Activated naive CD4-positive, alpha-beta T cell (primary cell): ENCODE measurements around the gene TCF23.
"Not testable (repeated sequence)": the region's sequence is repeated elsewhere in the genome, so short reads cannot be mapped to it uniquely, and the experiment has no call there.

Experiments used
- DNase-seq, 4 experiments: peaks; one replicate each; lab custom pipeline; 2025; lab: John Stamatoyannopoulos, UW

TCF23 gene

DNA sequence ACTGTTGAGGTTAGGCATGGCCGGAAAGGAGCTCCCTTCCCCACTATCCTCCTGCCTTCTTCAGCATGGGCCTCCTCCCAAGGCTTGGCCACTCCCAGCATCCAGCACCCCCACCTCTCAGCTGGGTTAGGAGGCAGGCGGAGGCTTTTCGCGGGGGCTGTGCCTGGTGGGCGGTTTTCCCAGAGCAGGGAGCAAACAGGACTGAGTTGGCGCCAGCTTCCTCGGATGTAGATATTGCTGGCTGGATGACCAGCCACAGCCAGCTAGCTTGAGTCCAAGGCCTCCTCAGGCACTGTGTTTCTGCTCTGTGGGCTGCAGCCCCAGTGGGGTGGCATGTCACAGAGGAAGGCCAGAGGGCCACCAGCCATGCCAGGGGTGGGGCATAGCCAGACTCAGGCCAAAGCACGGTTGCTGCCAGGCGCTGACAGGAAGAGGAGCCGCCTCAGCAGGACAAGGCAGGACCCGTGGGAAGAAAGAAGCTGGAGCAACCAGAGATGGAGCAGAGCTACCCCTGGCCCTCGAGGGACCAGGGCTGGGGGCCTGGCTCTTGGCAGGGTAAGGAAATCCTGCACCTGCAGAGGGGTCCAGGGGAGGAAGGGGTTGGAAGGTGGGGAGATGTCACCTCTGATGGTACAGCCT, at the start of gene TCF23:
Gene TCF23 (plus strand): TSS at position 204 of the 639 bp plus-strand sequence. CDS start 130 bp downstream, at position 334.
- no peak for DNase-seq

DNA sequence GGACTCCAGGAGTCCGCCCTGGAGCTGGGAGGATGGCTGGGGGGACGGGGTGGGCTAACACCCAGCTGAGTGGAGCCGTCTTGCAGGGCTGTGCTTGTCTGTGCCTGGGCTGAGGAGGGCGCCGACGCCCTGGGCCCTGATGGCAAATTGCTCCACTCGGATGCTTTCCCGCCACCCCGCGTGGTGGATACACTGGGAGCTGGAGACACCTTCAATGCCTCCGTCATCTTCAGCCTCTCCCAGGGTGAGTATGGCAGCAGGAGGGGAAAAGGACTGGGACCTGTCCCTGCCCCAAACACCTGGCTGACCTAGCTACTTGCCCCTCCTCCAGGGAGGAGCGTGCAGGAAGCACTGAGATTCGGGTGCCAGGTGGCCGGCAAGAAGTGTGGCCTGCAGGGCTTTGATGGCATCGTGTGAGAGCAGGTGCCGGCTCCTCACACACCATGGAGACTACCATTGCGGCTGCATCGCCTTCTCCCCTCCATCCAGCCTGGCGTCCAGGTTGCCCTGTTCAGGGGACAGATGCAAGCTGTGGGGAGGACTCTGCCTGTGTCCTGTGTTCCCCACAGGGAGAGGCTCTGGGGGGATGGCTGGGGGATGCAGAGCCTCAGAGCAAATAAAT, 49.4 kb upstream of the TCF23 start:
- no peak for DNase-seq

DNA sequence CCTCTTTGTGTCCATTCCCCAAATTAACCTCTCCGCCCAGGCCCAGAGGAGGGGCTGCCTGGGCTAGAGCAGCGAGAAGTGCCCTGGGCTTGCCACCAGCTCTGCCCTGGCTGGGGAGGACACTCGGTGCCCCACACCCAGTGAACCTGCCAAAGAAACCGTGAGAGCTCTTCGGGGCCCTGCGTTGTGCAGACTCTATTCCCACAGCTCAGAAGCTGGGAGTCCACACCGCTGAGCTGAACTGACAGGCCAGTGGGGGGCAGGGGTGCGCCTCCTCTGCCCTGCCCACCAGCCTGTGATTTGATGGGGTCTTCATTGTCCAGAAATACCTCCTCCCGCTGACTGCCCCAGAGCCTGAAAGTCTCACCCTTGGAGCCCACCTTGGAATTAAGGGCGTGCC, 48.8 kb upstream of the TCF23 start:
- no peak for DNase-seq

DNA sequence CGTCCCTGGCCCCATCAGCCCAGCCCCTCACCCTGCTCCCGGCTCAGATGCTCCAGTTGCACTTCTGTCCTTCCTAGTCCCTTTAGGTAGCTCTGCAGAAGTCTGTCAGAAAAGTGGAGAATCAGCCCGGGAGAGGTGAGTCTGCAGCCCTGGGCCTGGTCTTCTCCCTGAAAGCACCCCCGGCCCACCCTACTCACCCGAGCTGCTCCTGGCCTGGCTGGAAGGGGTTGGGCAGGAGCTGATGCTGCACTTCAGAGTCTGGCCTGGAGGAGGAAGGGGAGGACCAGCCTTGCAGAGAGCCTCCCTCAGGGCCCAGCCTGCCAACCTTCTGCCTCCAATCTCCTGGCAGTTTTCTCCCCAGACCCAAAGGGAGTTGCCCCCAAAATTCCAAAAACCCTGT, 46.5 kb upstream of the TCF23 start:
- DNase-seq = no peak

DNA sequence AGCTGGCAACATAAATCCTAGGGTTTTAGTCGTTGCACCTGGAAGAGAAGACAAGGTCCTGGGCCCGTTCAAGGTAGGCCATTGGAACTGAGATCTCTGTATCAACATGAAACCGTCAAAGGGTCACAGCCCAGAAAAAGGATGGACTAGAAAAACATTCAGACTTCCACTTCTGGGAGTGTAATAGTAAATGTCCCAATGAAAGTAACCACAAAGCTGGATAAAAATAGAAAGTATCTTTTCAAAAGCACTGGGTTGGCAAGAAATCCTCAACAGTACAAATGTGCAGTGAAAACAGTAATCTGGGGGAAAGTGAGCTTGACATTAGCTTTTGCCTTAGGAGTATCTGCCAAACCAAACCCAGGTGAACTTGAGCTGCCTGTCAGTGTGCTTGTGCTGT, 42.8 kb upstream of the TCF23 start:
- DNase-seq = no peak

DNA sequence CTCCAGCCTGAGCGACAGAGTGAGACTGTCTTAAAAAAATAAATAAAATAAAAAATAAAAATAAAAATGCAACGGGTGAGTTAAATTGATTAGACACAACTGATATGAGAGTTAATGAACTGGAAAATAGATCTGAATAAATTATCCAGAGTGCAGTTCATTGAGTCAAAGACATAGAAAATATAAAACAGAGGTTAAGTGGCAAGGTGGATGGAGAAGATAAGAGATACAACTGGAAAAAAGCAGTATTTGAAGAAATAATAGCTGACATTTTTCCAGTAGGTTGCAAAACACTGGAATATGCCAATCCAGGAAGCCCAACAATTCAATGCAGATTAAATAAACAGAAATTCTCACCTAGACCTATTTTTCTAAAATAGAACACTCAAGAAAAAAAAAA, 40.6 kb upstream of the TCF23 start:
- no peak for DNase-seq

DNA sequence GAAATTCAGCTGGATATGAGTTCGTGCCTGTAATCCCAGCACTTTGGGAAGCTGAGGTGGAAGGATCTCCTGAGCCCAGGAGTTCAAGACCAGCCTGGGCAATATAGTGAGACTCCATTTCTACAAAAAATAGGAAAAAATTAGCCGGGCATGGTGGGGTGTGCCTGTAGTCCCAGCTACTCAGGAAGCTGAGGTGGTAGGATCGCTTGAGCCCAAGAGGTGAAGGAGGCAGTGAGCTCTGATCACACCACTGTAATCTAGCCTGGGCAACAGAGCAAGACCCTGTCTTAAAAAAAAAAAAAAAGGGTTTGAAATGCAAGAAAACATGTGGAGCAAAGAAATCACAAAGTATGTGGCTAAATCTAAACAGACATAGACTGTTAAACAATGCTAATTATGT, 39.7 kb upstream of the TCF23 start:
- no peak for DNase-seq

DNA sequence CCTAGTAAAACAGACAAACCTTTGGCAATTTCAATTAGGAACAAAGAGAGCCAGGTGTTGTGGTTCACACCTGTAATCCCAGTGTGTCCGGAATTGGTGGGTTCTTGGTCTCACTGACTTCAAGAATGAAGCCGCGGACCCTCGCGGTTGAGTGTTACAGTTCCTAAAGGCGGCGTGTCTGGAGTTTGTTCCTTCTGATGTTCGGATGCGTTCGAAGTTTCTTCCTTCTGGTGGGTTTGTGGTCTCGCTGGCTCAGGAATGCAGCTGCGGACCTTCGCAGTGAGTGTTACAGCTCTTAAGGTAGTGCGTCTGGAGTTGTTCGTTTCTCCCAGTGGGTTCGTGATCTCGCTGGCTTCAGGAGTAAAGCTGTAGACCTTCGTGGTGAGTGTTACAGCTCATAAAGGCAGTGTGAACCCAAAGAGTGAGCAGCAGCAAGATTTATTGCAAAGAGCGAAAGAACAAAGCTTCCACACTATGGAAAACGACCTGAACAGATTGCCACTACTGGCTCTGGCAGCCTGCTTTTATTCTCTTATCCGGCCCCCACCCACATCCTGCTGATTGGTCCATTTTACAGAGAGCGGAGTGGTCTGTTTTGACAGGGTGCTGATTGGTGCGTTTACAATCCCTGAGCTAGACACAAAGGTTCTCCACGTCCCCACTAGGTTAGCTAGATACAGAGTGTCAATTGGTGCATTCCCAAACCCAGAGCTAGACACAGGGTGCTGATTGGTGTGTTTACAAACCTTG, 38.0 kb upstream of the TCF23 start:
- not testable (repeated sequence) for DNase-seq

DNA sequence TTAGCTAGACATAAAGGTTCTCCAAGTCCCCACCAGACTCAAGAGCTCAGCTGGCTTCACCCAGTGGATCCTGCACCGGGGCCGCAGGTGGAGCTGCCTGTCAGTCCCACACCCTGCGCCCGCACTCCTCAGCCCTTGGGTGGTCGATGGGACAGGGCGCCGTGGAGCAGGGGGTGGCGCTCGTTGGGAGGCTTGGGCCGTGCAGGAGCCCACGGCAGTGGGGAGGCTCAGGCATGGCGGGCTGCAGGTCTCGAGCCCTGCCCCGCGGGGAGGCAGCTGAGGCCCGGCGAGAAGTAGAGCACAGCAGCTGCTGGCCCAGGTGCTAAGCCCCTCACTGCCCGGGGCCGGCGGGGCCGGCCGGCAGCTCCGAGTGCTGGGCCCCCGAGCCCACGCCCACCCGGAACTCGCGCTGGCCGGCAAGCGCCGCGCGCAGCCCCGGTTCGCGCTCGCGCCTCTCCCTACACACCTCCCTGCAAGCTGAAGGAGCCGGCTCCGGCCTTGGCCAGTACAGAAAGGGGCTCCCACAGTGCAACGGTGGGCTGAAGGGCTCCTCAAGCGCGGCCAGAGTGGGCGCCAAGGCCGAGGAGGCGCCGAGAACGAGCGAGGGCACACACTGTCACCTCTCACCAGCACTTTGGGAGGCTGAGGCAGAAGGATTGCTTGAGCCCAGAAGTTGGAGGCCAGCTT, 37.3 kb upstream of the TCF23 start:
- not testable (repeated sequence) for DNase-seq

DNA sequence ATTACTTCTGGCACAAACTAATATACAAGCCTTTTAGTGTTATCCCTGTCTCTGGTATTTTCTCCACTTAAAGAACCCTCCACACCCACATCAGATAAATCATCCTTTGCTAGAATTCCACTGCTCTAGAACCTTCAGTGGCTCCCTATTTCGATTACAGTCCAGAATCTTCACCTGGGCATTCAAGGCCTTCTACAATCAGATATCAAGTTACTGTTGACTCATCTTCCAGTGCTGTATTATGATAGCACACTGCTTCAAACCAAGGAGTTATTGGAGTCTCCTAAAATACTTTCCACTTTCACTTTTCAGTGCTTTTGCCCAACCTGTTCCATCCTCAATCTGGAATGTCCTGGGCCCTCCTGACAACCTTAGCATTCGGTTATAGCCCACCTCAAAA, 33.3 kb upstream of the TCF23 start:
- DNase-seq = no peak

DNA sequence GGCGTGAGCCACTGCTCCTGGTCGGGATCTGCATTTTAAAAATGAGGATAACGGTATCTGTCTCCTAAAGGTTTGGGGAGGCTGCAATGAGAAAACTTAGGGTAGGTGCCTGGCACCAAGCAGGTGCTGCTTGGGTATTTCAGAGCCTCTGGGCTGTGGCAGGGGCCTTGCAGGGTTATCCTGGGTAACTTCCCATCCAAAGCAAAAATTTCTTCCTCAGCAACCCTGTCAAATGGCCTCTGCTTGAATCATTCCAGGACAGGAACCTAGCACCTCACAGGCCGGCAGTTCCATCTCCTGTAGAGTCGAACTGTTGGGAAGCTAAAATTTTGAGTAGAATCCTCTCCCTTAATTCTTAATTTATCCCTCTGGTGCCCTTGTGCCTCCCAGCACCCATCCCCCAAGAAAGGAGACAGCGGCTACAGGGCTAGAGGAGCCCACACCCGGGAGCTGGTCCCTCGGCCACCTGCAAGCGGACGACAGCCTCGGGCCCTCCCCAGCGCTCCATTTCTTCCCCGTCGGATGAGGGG, 30.7 kb upstream of the TCF23 start:
- no peak for DNase-seq

DNA sequence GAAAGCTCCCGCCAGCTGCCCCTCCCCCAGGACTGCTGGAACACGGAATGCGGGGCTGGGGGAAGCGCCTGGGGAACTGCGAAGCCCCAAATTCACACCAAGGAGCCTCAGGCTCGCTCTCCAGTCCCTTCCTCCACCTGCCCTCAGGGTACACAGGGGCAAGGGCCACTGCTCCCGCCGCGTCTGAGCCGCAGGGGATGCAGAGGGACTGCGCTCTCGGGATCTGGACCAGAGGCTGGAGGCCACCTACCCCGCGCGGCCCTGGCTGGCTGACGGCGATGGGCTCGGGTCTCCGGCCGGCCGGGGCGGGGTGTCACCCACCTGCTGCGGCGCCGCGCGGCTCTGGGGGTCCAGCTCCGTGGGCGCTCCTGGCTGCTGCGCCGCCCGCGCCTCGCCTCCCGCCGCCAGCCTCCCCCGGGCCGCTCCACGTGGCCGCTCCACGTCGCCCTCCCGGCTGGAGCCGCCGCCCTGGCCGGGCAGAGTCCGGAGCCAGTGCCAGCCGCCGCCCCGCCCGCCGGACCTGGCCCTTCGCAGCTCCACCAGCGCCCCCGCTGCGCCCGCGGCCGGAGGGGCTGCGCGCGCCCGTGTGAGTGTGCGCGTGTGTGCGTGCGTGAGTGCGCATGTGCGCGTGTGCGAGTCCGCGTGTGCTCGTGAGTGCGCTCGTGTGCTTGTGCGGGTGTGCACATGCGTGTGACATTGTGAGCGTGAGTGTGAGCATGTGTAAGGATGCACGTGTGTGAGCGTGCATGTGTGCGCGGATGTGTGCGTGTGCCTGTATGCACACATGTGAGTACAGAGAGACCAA, 30.1 kb upstream of the TCF23 start, which contains the start of gene CGREF1:
Gene CGREF1 (minus strand): TSS at position 604 of the 805 bp plus-strand sequence. CDS start 14,762 bp downstream, outside the sequence.
- no peak for DNase-seq

DNA sequence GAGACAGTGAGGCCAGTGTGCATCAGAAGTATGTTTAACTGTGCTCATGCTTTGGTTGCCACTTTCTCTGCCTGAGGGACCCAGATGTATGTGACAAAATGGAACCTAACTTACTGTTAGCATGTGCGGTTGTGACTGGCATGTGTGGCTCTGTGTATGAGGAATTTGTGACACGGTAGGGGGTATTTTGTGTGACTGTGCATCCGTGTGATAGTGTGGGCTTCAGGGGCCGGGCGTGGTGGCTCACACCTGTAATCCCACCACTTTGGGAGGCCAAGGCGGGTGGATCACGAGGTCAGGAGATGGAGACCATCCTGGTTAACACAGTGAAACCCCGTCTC, 29.5 kb upstream of the TCF23 start:
- DNase-seq = not testable (repeated sequence)

DNA sequence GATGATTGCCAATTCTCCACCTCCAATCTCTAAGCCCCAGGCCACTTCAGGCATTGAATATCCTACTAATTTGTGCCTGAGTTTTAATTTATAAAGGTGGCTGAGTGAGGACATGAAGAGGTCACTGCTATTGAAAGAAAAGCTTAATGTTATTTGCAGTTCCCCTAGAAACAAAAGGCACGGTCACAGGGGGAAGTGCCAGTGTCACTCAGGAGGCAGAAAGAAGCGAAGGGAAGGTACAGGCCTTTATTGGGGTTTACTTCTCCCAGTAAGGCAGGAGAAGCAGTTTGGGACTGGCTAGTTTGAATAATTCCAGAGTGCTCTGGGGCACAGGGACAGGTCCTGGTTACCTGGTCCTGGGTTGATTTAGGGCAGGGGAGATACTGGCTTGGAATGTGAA, 26.9 kb upstream of the TCF23 start:
- DNase-seq = no peak

DNA sequence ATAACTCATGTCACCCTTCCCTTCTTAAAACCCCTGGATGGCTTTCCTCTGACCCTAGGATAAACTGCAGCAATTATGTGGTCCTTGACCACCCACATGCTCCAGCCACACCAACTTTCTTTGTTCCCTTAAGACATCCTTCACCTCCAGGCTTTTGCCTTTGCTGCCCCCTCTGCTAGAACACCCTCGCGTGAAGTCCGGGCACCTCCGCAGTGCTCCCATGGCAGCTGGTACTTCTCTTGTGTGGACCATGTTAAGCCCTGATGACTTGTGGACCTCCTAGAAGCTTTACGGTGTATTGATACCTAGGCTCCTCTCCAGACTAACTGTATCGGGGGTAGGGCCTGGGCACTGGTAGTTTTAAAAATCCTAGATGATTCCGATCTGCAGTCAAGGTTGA, 26.0 kb upstream of the TCF23 start:
- DNase-seq = no peak

DNA sequence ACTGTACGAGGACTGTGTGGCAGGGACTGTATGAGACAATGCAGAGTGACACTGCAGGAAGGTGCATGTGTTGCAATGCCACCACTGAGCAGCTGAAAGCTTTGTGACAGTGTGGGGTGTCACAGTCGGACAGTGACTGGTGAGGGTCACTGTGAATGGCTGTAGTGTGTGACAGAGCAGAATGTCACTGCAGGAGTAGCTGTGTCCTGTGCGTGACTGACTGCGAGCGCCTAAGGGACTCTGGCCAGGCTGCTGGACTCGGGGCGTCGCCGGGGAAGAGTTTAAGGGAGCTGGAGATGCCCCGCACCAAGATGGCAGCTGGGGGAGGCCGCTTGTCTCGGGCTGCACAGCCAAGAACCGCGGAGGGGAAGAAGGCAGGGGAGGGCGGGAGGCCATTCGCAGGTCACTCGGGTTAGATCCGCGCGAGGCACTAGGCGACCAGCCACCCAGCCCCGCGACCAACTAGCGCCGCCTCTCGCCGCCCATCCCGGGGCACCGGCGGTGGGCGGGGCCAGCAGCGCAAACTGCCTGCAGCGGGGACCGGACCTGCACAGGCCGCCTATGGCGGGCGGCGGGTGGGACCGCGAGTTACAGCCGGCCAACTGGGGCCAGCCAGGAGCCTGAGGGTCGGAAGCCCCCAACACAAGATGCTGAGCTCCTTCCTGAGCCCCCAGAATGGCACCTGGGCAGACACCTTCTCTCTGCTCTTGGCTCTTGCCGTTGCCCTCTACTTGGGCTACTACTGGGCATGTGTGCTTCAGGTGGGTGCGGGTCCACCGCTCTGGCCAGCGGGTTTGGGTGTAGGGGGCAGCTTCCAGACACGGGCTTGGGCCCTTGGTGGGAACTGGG, 25.3 kb upstream of the TCF23 start, which contains the start of gene ABHD1:
Gene ABHD1 (plus strand): TSS at position 514 of the 849 bp plus-strand sequence. CDS start 134 bp downstream, at position 648.
- peak in 2 of 4 experiments; percentile 27 to 54 for DNase-seq

DNA sequence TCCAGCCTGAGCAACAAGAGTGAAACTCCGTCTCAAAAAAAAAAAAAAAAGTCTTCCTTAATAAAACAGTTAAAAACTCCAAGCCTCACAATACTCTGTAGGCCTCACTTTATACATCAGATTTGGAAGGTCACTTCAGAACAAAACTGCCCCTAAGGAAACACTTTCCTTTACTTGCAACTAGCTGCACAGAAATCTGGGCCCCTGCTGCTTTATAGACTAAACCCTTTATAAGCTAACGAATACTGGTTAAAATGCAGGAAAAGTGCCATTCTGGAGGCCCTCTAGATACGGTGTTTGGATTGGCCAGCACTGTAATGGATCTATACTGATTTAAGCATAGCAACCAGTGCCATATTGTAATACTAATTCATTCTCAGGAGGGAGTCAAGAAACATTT, 23.7 kb upstream of the TCF23 start:
- no peak for DNase-seq

DNA sequence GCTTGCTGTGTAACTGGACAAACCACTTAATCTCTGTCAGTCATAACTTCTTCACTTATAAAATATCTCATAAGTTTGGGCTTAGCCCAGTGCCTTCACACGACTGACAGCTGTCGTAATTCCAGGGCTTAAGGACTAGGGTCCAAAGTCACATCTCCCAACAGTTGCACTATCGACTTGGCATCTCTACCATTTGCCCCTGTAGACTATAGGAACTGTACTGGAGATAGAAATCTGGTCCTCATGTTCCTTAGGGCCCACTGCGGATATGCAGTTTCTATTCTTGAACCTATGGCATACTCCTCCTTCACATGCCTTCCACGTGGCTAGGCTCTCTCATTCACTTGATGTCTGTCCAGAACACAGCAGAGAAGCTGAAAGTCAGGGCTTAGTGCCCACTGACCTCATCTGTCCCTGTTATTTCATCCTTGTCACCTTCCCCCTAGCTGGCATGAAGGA, 22.5 kb upstream of the TCF23 start:
- DNase-seq = no peak

DNA sequence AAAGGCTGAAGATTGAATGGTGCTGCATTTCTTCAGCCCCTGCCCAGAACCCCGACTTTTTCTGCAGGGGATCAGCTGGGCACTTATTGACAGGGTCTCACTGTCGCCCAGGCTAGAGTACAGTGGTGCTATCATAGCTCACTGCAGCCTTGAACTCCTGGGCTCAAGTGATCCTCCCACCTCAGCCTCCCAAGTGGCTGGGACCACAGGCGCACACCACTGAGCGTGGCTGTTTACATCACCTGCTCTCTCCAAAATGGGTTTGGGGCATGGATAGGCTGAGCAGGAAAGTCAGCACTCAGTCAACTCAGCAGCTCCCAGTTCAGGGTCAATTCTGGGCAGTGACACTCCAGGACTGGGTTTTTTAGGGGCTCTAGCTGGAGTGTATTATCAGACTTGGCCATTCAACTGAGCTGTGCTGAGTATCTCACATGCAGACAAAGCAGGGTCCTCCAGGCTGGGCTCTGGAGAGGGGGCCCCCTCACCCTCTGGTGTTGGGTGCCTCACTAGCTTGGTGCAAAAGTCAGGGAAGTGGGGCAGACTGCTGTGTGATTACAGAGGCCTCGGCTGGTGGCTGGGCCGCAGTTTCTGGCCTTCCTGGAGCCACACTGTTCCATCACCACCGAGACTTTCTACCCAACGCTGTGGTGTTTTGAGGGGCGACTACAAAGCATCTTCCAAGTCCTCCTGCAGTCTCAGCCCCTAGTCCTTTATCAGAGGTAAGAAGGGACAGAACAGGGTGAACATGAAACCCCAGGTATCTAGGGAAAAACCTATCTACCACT, 20.7 kb upstream of the TCF23 start:
- no peak for DNase-seq
